Heart left ventricle (tissue), 13 donors: ENCODE results near the gene HOXD9.
A peak's percentile ranks its signal among the peaks of the same experiment; 100 is the strongest.

Source experiments
- POLR2A ChIP-seq, 2 donors: fragments of 450-650 bp; IDR thresholded peaks; one replicate each; pipeline ENCODE4 v1.6.1; 2017; ENCODE audit warnings: antibody characterized with exemption in 2 of 2, mild to moderate bottlenecking in 2 of 2, moderate library complexity in 2 of 2
- TF ChIP-seq, protein P1 (sequence below), 12 donors: fragments of 200-600 bp; sonication (generic) in 4 of 12; IDR thresholded peaks; one replicate each; pipeline versions ENCODE4 v1.5.0 to v1.8.0; 2018 to 2022; ENCODE audit warnings: antibody characterized with exemption in 12 of 12, mild to moderate bottlenecking in 5 of 12
- donor health status: ischemic (EF 13 %, LVEDD 7.1; RV severe dilation, severe dysfunction).
- donor health status: DM: no; HTN: yes; CAD: no.
- donor health status: DM: no; HTN: no; CAD: no.
- donor health status: ischemic (EF 25% LVEDD 6.9; RV normal size, moderate dysfunction).
- donor health status: ischemic (EF 25% LVEDD 5.7; RV mildly dilated, moderate dysfunction).
- donor health status: ischemic (EF 35%, LVEDD 5.7; RV mildly dilated, moderate dysfunction).
- donor health status: nonischemic (EF 11% LVEDD 7.7; RV severe dilation, severe dysfunction).
- donor health status: DM: yes; HTN: yes; CAD: no.
- donor health status: PGD.
- donor health status: ischemic (EF 29% LVEDD 5.4; RV normal size, mild dysfunction).
- donor health status: nonischemic (EF 23%, LVEDD 6.1; RV moderate dilation, normal function).

DNA sequence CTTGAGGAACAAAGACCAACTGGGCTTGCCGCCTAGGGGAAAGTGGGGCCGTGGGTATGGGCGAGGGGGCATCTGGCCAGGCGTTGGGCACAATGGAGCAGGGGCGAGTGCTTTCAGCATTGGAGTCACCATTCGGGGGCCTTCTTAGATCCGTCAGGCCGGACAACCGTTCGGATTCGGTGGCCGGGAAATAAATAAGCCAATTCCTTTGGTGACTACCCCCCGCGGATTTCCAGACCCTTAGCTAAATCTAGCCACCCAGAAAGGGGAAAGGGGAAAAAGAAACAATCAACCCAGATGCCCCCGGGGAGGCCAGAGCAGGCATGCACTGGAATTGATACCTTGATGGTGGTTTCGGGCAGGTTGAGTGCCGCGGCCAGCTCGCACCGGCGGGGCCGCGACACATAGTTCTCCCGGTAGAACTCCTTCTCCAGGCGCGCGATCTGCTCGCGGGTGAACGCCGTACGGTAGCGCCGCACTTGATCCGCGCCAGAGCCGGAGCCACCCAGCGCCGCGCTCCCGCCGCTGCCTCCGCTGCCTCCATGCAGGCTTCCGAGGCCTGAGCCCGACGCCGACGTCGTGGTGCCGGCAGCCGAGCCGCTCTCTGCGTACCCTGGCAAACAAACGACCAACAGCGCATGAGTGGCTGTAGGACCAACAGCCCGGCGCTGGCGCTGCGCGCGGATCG lies 40.5 kb upstream of the HOXD9 start:
- no peak for TF ChIP-seq POLR2A (IDR thresholded peaks at IDR 0.05)
- TF ChIP-seq, protein P1, sequence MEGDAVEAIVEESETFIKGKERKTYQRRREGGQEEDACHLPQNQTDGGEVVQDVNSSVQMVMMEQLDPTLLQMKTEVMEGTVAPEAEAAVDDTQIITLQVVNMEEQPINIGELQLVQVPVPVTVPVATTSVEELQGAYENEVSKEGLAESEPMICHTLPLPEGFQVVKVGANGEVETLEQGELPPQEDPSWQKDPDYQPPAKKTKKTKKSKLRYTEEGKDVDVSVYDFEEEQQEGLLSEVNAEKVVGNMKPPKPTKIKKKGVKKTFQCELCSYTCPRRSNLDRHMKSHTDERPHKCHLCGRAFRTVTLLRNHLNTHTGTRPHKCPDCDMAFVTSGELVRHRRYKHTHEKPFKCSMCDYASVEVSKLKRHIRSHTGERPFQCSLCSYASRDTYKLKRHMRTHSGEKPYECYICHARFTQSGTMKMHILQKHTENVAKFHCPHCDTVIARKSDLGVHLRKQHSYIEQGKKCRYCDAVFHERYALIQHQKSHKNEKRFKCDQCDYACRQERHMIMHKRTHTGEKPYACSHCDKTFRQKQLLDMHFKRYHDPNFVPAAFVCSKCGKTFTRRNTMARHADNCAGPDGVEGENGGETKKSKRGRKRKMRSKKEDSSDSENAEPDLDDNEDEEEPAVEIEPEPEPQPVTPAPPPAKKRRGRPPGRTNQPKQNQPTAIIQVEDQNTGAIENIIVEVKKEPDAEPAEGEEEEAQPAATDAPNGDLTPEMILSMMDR (IDR thresholded peaks at IDR 0.05), result peak in 1 of 12 donors; percentile 7
